GM12878 (cell line): ENCODE measurements around the gene ASXL2. TPM values are rescaled to one million over a fixed set of nuclear protein-coding genes. Genes with fewer than 3 reads are reported as not detected.
A peak's percentile ranks its signal among the peaks of the same experiment; 100 is the strongest.

Experiments
- ATAC-seq: fragments of 200-7000 bp; cut with Tn5 transposase; 3 replicates; pipeline ENCODE4 v1.9.1; 2020; ENCODE audit warnings: mild to moderate bottlenecking, moderate library complexity
- BruUV-seq: library from RNA; stranded (reverse); fragments of 400-500 nt; replicated peaks from 2 replicates; lab custom pipeline; 2021; lab: Mats Ljungman, UMichigan
- CTCF ChIA-PET: fragments of 300-600 bp; sonication (Branson Sonifier 250); formaldehyde crosslinking; extraction: SDS; loops from one replicate; lab custom pipeline; 2021; ENCODE audit warnings: inconsistent platforms; lab: Yijun Ruan, JAX
- POLR2A ChIA-PET: fragments of 350-600 bp; formaldehyde crosslinking; extraction: SDS; loops from one replicate; lab custom pipeline; 2021; ENCODE audit warnings: inconsistent platforms; lab: Charles Lee
- RAD21 ChIA-PET: fragments of 300-600 bp; sonication (Branson Sonifier 250); formaldehyde crosslinking; loops from one replicate; lab custom pipeline; 2023; ENCODE audit warnings: antibody characterized with exemption; ENCODE audit not compliant: unreplicated experiment; lab: Charles Lee
- SMC1A ChIA-PET: fragments of 300-600 bp; sonication (Branson Sonifier 250); formaldehyde crosslinking; loops from one replicate; lab custom pipeline; 2023; ENCODE audit not compliant: unreplicated experiment, uncharacterized antibody; lab: Charles Lee
- DNase-seq: peaks from one replicate; pipeline ENCODE4 v3.0.0-alpha.2; 2011; ENCODE audit warnings: low read depth, low spot score
- FAIRE-seq: peaks from 3 replicates; lab custom pipeline; 2011; peaks lifted over from hg19 to GRCh38; lab: Jason Lieb, UNC
- H2AFZ ChIP-seq: 2 replicates; pipeline ENCODE4 v1.6.0; 2011; ENCODE audit warnings: low read depth, low read length, control low read depth; ENCODE audit not compliant: control insufficient read depth
- H3K27ac ChIP-seq: 2 replicates; pipeline ENCODE4 v1.5.1; 2011; ENCODE audit warnings: control low read depth; ENCODE audit not compliant: control insufficient read depth, insufficient read depth
- H3K27me3 ChIP-seq, 2 experiments: replicated peaks in 1 of 2; 2 replicates each; pipeline versions ENCODE4 v1.6.0 to v1.6.1; 2011; ENCODE audit warnings: low read length in 1 of 2; ENCODE audit not compliant: control insufficient read depth in 2 of 2, insufficient read depth in 2 of 2
- H3K36me3 ChIP-seq, 2 experiments: 2 replicates each; pipeline ENCODE4 v1.5.1; 2011; ENCODE audit warnings: low read length in 1 of 2; ENCODE audit not compliant: control insufficient read depth in 2 of 2, insufficient read depth in 2 of 2
- H3K4me1 ChIP-seq: 2 replicates; pipeline ENCODE4 v1.6.1; 2011; ENCODE audit warnings: mild to moderate bottlenecking, low read length, moderate library complexity, mixed read lengths; ENCODE audit not compliant: control insufficient read depth, insufficient read depth
- H3K4me2 ChIP-seq: 2 replicates; pipeline ENCODE4 v1.6.0; 2011; ENCODE audit warnings: control low read depth; ENCODE audit not compliant: control insufficient read depth, insufficient read depth
- H3K4me3 ChIP-seq: fragments of 200-600 bp; sonication (generic); 2 replicates; pipeline ENCODE4 v1.5.1; 2016
- H3K79me2 ChIP-seq: 2 replicates; pipeline ENCODE4 v1.6.0; 2011; ENCODE audit warnings: low read length; ENCODE audit not compliant: control insufficient read depth, insufficient read depth
- H3K9ac ChIP-seq: 2 replicates; pipeline ENCODE4 v1.8.0; 2011; ENCODE audit warnings: low read length, control low read depth, mixed read lengths; ENCODE audit not compliant: control insufficient read depth, insufficient read depth
- H3K9me3 ChIP-seq: replicated peaks from 3 replicates; pipeline ENCODE4 v1.5.1; 2011; ENCODE audit warnings: mild to moderate bottlenecking, low read length; ENCODE audit not compliant: control insufficient read depth, insufficient read depth
- H4K20me1 ChIP-seq: 2 replicates; pipeline ENCODE4 v1.6.0; 2011; ENCODE audit not compliant: control insufficient read depth, insufficient read depth
- BCL11A ChIP-seq: IDR thresholded peaks from 2 replicates; pipeline ENCODE4 v1.6.1; 2011; ENCODE audit warnings: low read depth, low read length
- CHD1 ChIP-seq: IDR thresholded peaks from 2 replicates; pipeline ENCODE4 v1.6.1; 2012; ENCODE audit warnings: low read depth, low read length, improper control_type of control experiment
- CHD2 ChIP-seq: IDR thresholded peaks from 2 replicates; pipeline ENCODE4 v1.6.1; 2011; ENCODE audit warnings: low read depth, low read length, improper control_type of control experiment, borderline replicate concordance
- E2F8 ChIP-seq: fragments of 450-650 bp; IDR thresholded peaks from 2 replicates; pipeline ENCODE4 v1.6.1; 2018; ENCODE audit warnings: mild to moderate bottlenecking, low read depth, moderate library complexity; ENCODE audit not compliant: partially characterized antibody
- GABPA ChIP-seq: IDR thresholded peaks from 2 replicates; pipeline ENCODE4 v1.6.1; 2014; ENCODE audit warnings: antibody characterized with exemption, low read depth, mild to moderate bottlenecking, inconsistent platforms
- LARP7 ChIP-seq: fragments of 450-650 bp; IDR thresholded peaks from 2 replicates; pipeline ENCODE4 v1.6.1; 2017; ENCODE audit warnings: mild to moderate bottlenecking
- MAX ChIP-seq: IDR thresholded peaks from 2 replicates; pipeline ENCODE4 v1.6.1; 2012; ENCODE audit warnings: low read depth, low read length, improper control_type of control experiment
- MTA2 ChIP-seq: fragments of 450-650 bp; IDR thresholded peaks from 2 replicates; pipeline ENCODE4 v1.6.1; 2016; ENCODE audit warnings: low read depth, mild to moderate bottlenecking, moderate library complexity
- MXI1 ChIP-seq: fragments of 150-350 bp; IDR thresholded peaks from 2 replicates; pipeline ENCODE4 v1.6.1; 2011; ENCODE audit warnings: low read depth, mild to moderate bottlenecking, inconsistent platforms, low read length, improper control_type of control experiment
- NBN ChIP-seq: fragments of 450-650 bp; IDR thresholded peaks from 2 replicates; pipeline ENCODE4 v1.6.1; 2016
- NFIC ChIP-seq: IDR thresholded peaks from 2 replicates; pipeline ENCODE4 v1.6.1; 2012; ENCODE audit warnings: low read depth, mild to moderate bottlenecking, inconsistent platforms, low read length, moderate library complexity
- NR2C1 ChIP-seq: fragments of 450-650 bp; IDR thresholded peaks from 2 replicates; pipeline ENCODE4 v1.6.1; 2017; ENCODE audit warnings: antibody characterized with exemption, mild to moderate bottlenecking, moderate library complexity
- PML ChIP-seq: IDR thresholded peaks from 2 replicates; pipeline ENCODE4 v1.6.1; 2012; ENCODE audit warnings: low read length, inconsistent platforms
- POLR2AphosphoS5 ChIP-seq: IDR thresholded peaks from 2 replicates; pipeline ENCODE4 v1.6.1; 2011; ENCODE audit warnings: mild to moderate bottlenecking, low read length, inconsistent platforms
- RAD51 ChIP-seq: fragments of 450-650 bp; IDR thresholded peaks from 2 replicates; pipeline ENCODE4 v1.6.1; 2016; ENCODE audit warnings: moderate library complexity, mild to moderate bottlenecking, inconsistent platforms
- SIN3A ChIP-seq: IDR thresholded peaks from 2 replicates; pipeline ENCODE4 v1.6.1; 2012; ENCODE audit warnings: low read depth, low read length, improper control_type of control experiment
- SIX5 ChIP-seq: IDR thresholded peaks from 2 replicates; pipeline ENCODE4 v1.6.1; 2011; ENCODE audit warnings: mild to moderate bottlenecking, low read depth, low read length, moderate library complexity; ENCODE audit not compliant: severe bottlenecking
- TARDBP ChIP-seq: IDR thresholded peaks from 2 replicates; pipeline ENCODE4 v1.6.1; 2016; ENCODE audit warnings: borderline replicate concordance
- TCF3 ChIP-seq: IDR thresholded peaks from 2 replicates; pipeline ENCODE4 v1.6.1; 2012; ENCODE audit warnings: low read depth, mild to moderate bottlenecking, low read length, borderline replicate concordance; ENCODE audit not compliant: insufficient read depth
- YY1 ChIP-seq: IDR thresholded peaks from 2 replicates; pipeline ENCODE4 v1.6.1; 2011; ENCODE audit warnings: low read depth, mild to moderate bottlenecking, low read length
- ZNF274 ChIP-seq: IDR thresholded peaks from one replicate; pipeline ENCODE4 v1.8.0; 2011; ENCODE audit not compliant: insufficient read length, insufficient read depth
- ZNF384 ChIP-seq: IDR thresholded peaks from 2 replicates; pipeline ENCODE4 v1.6.1; 2012; ENCODE audit warnings: low read depth, mild to moderate bottlenecking, low read length, improper control_type of control experiment, borderline replicate concordance
- WGBS: methylation state at CpG from one replicate; pipeline ENCODE4 v1.1.6; 2016; ENCODE audit warnings: low lambda C conversion rate; ENCODE audit not compliant: insufficient replicate concordance, insufficient coverage; ENCODE audit errors: missing lambda C conversion rate; 5-methylcytosine and 5-hydroxymethylcytosine counted together
- in situ Hi-C: fragments of 300-500 bp; cut with MboI; formaldehyde crosslinking; loops from 9 replicates; pipeline ENCODE4 v1.14.3; 2018; ENCODE audit warnings: mixed read lengths
- intact Hi-C: fragments of 100-400 bp; cut with micrococcal nuclease; formaldehyde crosslinking; loops from one replicate; pipeline ENCODE4 v1.14.2; 2022; ENCODE audit not compliant: unreplicated experiment
- polyA plus RNA-seq, 11 experiments: library from polyadenylated mRNA; depleted of rRNA in 4 of 11; unstranded in 6 of 11; stranded (reverse) in 5 of 11; fragments of >200 nt; fragmentation: Nextera tagmentation in 4 of 11; fragmentation: Illumina TruSeq in 1 of 11; extraction: Ambion mirVana in 4 of 11; extraction: Trizol in 1 of 11; gene quantifications; 1 replicate in 1 of 11; 2 replicates in 10 of 11; pipeline versions ENCODE4 v1.2.1 to v1.2.3, GENCODE V29; 2011 to 2016; ENCODE audit warnings: inconsistent platforms in 2 of 11, missing spikeins in 2 of 11, low read depth in 1 of 11
- total RNA-seq, 4 experiments: library from RNA; depleted of rRNA in 3 of 4; stranded (reverse); fragments of >200 nt in 3 of 4; fragmentation: Illumina TruSeq in 1 of 4; extraction: Trizol in 1 of 4; gene quantifications; 2 replicates each; pipeline versions ENCODE4 v1.2.1 to v1.2.3, GENCODE V29; 2013 to 2021

ASXL2 gene
- total and polyA plus RNA-seq, 10 of the 15 experiments (the other 5 are each of a cell fraction or from before 2014, with no cell fraction given) = 1.3 to 17.7 (median 5.5) TPM

GRCh38 chr2:25877431-25878360, 591 bp downstream of the ASXL2 start:
- FAIRE-seq = peak; percentile 23
- TF ChIP-seq PML (peak; percentile 61; the same call in 1 of the 2 replicates), MAX (no peak), GABPA (peak; percentile 73), CHD1 (peak; percentile 66; the same call in 1 of the 2 replicates), CHD2 (0 out of 2 replicates have a peak, but pooled peaks have one; percentile 5), YY1 (peak; percentile 77), TCF3 (peak; percentile 24; the same call in 1 of the 2 replicates), RAD51 (peak; percentile 31; the same call in 1 of the 2 replicates), E2F8 (no peak), BCL11A (no peak), LARP7 (0 out of 2 replicates have a peak, but pooled peaks have one; percentile 63), SIX5 (peak; percentile 80), ZNF384 (peak; percentile 97), MXI1 (peak; percentile 72), NFIC (no peak), NBN (0 out of 2 replicates have a peak, but pooled peaks have one; percentile 6), TARDBP (0 out of 2 replicates have a peak, but pooled peaks have one; percentile 9), NR2C1 (peak; percentile 26; the same call in 1 of the 2 replicates), SIN3A (peak; percentile 16; the same call in 1 of the 2 replicates), POLR2AphosphoS5 (peak; percentile 47; the same call in 1 of the 2 replicates), ZNF274 (no peak), MTA2 (no peak; the same call in 1 of the 2 replicates)

More at GRCh38 chr2:25877431-25878360, 591 bp downstream of the ASXL2 start:
- TSS peak; percentile 72 for BruUV-seq
- Histone ChIP-seq H3K4me3 (peak overlapping the region; percentile 88), H3K36me3 (no peaks in the 10 kb centered on the region; a peak in 1 of 4 replicates), H4K20me1 (no peaks in the 10 kb centered on the region), H3K79me2 (peaks cover 29% of the 10 kb centered on the region), H3K27me3 (no peaks in the 10 kb centered on the region), H3K9me3 (no peaks in the 10 kb centered on the region; the same call in 2 of the 3 replicates), H3K4me2 (peak overlapping the region; percentile 91), H3K4me1 (peaks cover 5% of the 10 kb centered on the region), H3K27ac (peak overlapping the region; percentile 90), H2AFZ (peak overlapping the region; percentile 29), H3K9ac (peak overlapping the region; percentile 95)
- intact Hi-C loops (no loop called here), in situ Hi-C loops (no loop called here)
- WGBS = under 1% methylated on average over 63 of the region's 64 CpGs
- CTCF ChIA-PET = interaction anchor here (0.7 to 2.4 kb wide), 6 partner anchors 11 to 902 kb away, joined by 3 to 35 read pairs (median 6); no protein-coding TSS in a partner anchor
- SMC1A ChIA-PET = interaction anchor here (1.0 to 1.4 kb wide), 5 partner anchors 13 to 289 kb away, joined by 3 to 17 read pairs (median 4); no protein-coding TSS in a partner anchor
- RAD21 ChIA-PET = interaction anchor here (0.9 to 1.6 kb wide), 4 partner anchors 23 to 468 kb away, joined by 3 to 12 read pairs (median 8); partner anchors contain the start of gene SELENOI
- POLR2A ChIA-PET = interaction anchor here (0.7 to 1.8 kb wide), 8 partner anchors 15 to 904 kb away, joined by 3 to 7 read pairs (median 4); partner anchors contain the start of gene SELENOI
- ATAC-seq (peak; percentile 81), DNase-seq (peak; percentile 40)
